Glomerular endothelial cell (primary cell): ENCODE results near the gene DCTD. TPM values are rescaled to one million over a fixed set of nuclear protein-coding genes. Genes with fewer than 3 reads are reported as not detected.

ENCODE experiments used
- DNase-seq: peaks from one replicate; pipeline ENCODE4 v3.0.0-alpha.2; 2011; ENCODE audit warnings: low read depth, low spot score; ENCODE audit errors: extremely low read depth
- total RNA-seq: library from RNA; depleted of rRNA; stranded (reverse); fragments of >200 nt; gene quantifications from 2 replicates; pipeline ENCODE4 v1.2.3, GENCODE V29; 2015

The DCTD gene
- total RNA-seq, 1 donor from 2014 or later, result 68.7 TPM

- no peak for DNase-seq
Measured at GRCh38 chr4:182894681-182895275, 22.4 kb downstream of the DCTD start.

GRCh38 chr4:182893474-182894080 lies 23.6 kb downstream of the DCTD start:
- no peak for DNase-seq

- no peak for DNase-seq
Measured at GRCh38 chr4:182893047-182893446, 24.1 kb downstream of the DCTD start.

- DNase-seq, result no peak
Measured at GRCh38 chr4:182890202-182890601, 27.0 kb downstream of the DCTD start.

- DNase-seq, result no peak
Measured at GRCh38 chr4:182888891-182889290, 28.3 kb downstream of the DCTD start.

- no peak for DNase-seq
Measured at GRCh38 chr4:182886768-182887167, 30.4 kb downstream of the DCTD start.

GRCh38 chr4:182886205-182886604 lies 31.0 kb downstream of the DCTD start:
- no peak for DNase-seq

GRCh38 chr4:182885738-182886077 lies 31.5 kb downstream of the DCTD start:
- no peak for DNase-seq

GRCh38 chr4:182885022-182885737 lies 32.0 kb downstream of the DCTD start:
- DNase-seq, result no peak

- DNase-seq, result no peak
Measured at GRCh38 chr4:182884040-182884439, 33.1 kb downstream of the DCTD start.

GRCh38 chr4:182883351-182883750 lies 33.8 kb downstream of the DCTD start:
- DNase-seq, result no peak

GRCh38 chr4:182881914-182882313 lies 35.3 kb downstream of the DCTD start:
- no peak for DNase-seq

- no peak for DNase-seq
Measured at GRCh38 chr4:182880387-182881356, 36.5 kb downstream of the DCTD start.

- no peak for DNase-seq
Measured at GRCh38 chr4:182879913-182880312, 37.3 kb downstream of the DCTD start.

GRCh38 chr4:182878633-182879495 lies 38.3 kb downstream of the DCTD start:
- no peak for DNase-seq

GRCh38 chr4:182877326-182877883 lies 39.8 kb downstream of the DCTD start:
- no peak for DNase-seq

- no peak for DNase-seq
Measured at GRCh38 chr4:182876427-182876826, 40.8 kb downstream of the DCTD start.

GRCh38 chr4:182875453-182876405 lies 41.5 kb downstream of the DCTD start:
- DNase-seq, result no peak
